M059J (cell line): ENCODE results near the gene TCP1. TPM values are rescaled to one million over a fixed set of nuclear protein-coding genes. Genes with fewer than 3 reads are reported as not detected.
"Not testable (repeated sequence)": the region's sequence is repeated elsewhere in the genome, so short reads cannot be mapped to it uniquely, and the experiment has no call there.

ENCODE experiments used
- DNase-seq: peaks from one replicate; pipeline ENCODE4 v3.0.0-alpha.2; 2012; ENCODE audit warnings: low read depth
- total RNA-seq: library from RNA; depleted of rRNA; stranded (reverse); fragments of >200 nt; shearing (Covaris generic); gene quantifications from 2 replicates; pipeline ENCODE4 v1.2.3, GENCODE V29; 2014; rRNA removed

TCP1 gene
- total RNA-seq, 1 experiment from 2014 or later, result 310 TPM

DNA sequence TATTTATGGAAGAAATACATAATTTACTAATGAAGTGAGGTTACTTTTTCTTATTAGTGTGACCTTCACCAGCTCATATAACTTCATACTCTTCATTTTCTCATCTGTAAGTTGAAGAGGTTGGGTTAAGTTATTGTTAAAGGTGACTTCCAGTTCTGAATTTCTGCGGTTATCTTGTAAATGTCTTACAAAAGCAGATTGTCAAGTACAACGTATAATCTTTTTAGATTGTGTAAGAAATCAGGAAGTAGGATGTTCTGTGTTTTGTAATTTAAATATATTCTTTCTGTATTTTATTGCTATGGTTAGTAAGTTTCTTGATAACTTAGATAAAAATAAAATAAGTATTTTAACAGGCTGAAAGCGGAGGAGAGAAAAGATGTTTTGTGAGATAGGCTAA, 50.1 kb downstream of the TCP1 start:
- no peak for DNase-seq

DNA sequence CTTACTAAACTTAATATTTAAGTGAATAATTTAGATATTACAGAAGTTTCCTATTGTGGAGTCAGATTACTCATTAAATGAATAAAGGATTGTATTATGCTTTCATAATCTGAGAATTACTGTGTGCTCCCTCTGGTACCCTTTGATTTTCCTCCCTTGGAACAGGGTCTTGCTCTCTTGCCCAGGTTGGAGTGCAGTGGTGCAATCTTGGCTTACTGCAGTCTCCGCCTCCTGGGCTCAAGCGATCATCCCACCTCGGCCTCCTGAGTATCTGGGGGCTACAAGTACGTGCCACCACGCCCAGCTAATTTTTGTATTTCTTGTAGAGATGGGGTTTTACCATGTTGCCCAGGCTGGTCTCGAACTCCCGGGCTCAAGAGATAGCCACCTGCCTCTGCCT, 52.5 kb downstream of the TCP1 start:
- DNase-seq, result no peak

DNA sequence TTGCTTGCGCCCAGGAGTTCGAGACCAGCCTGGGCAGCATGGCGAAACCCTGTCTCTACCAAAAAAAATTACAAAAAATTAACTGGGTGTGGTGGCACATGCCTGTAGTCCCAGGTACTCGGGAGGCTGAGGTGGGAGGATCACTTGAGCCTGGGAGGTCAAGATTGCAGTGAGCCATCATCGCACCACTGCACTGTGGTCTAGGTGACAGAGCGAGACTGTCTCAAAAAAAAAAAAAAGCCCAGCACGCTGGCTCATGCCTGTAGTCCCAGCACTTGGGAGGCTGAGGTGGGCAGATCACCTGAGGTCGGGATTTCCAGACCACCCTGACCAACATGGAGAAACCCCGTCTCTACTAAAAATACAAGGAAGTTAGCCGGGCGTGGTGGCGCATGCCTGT, 56.0 kb downstream of the TCP1 start:
- DNase-seq, result not testable (repeated sequence)

DNA sequence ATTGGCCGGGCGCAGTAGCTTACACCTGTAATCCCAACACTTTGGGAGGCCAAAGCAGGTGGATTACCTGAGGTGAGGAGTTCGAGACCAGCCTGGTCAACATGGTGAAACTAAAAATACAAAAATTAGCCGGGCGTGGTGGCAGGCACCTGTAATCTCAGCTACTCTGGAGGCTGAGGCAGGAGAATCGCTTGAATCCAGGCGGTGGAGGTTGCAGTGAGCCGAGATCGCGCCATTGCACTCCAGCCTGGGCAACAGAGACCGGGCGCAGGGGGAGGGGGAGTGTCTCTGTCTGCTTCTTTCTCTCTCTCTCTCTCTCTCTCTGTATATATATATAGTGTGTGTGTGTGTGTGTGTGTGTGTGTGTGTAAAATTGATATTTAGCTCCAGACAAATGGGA, 56.9 kb downstream of the TCP1 start:
- DNase-seq, result not testable (repeated sequence)

DNA sequence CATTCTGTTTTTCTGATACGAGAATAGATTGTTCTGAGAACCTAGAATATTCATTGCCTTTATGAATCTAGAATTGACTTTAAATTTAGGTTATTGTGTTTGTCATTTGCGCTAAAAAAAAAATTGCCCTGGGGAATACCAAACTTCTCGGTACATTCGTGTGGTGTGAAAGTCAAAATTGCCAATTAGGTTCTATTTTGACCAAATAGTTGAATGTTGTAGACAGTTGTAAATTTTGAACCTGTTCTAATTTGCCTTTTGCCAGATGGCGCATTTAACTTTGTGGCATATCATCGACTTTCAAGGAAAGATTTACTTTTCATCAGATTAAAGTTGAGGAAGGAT, 59.1 kb downstream of the TCP1 start:
- DNase-seq, result no peak

DNA sequence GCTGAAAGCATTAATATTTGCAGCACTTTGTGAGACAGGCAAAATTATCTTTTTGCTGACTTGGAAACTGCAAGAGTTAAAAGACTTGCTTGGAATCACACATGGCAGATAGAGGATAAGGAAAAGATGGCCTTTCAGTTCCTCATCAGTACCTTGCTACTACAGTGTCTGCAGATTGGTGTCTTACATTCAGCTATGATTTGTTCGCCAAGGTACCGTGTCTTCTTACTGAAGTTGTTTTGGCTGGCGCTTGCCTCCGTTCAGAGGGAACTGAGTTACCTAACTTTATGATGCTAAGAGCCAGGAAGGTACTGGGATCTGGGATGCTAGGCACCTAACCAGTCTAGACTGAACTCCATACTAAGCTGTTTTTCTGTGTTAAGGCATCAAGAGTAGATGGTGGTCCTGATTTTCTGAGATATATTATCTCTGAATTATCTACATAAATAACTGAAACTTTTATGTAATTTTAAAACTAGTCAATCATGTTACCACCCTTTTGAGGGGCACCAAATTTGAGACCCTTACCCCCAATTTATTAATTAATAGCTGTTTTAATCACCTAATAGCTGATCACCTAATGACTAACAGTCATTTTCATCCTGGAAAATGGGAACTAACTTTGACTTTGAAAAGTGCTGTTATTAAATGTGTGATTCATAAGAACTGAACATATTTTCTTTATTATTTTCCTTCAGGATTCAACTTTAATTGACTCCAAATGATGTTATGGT, 59.6 kb downstream of the TCP1 start:
- DNase-seq, result peak; percentile 12

DNA sequence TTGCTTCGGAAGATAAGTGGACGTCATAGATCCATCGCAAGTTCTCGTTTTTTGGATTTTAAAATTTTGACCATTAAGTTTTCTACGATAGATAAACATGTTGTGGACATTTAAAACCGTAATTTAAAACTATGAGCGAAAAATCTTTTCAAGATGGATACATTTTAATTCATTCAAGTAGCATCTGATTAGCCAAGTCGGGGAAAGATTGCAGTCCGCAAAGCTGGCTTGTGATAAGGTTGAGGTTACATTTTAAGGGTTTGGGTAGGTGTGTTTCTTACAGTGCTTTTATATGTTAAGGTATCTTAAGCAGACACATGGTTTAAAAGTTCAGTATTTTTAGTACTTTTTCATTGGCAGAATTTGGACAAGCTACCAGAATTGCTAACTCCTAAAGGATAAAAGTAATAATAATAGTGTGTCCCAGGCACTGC, 60.9 kb downstream of the TCP1 start:
- peak; percentile 22 for DNase-seq

Other genes with a start within 250 kb of the TCP1 start
- gene SOD2, start 96.4 kb downstream of the TCP1 start, total RNA-seq, result 73.2 and 108 TPM in 2 replicates
- 79.6 and 106 TPM in 2 replicates for gene WTAP, start 62.1 kb downstream of the TCP1 start, total RNA-seq
- gene ACAT2, start 27.6 kb downstream of the TCP1 start, total RNA-seq, result 49.6 and 75.8 TPM in 2 replicates
- gene MRPL18, start 865 bp upstream of the TCP1 start, total RNA-seq, result 241 and 249 TPM in 2 replicates
- not detected in 2 replicates for gene PNLDC1, start 10.7 kb upstream of the TCP1 start, total RNA-seq
- not detected in 2 replicates for gene MAS1, start 101.4 kb upstream of the TCP1 start, total RNA-seq
- 41.4 and 67.8 TPM in 2 replicates for gene IGF2R, start 179.5 kb upstream of the TCP1 start, total RNA-seq